Choroid plexus epithelial cell (primary cell): ENCODE measurements around the gene PTPRT.

Source experiments
- DNase-seq: peaks from one replicate; pipeline ENCODE4 v3.0.0-alpha.2; 2010; ENCODE audit warnings: low read depth
- H3K4me3 ChIP-seq: 2 replicates; pipeline ENCODE4 v1.5.1; 2011; ENCODE audit warnings: low read depth, mild to moderate bottlenecking, control low read depth, low read length, moderate library complexity
- CTCF ChIP-seq: conservative IDR thresholded peaks from 2 replicates; pipeline ENCODE4 v1.5.1; 2011; ENCODE audit warnings: low read depth, mild to moderate bottlenecking, control low read depth, inconsistent platforms, low read length, moderate library complexity

Gene PTPRT

GRCh38 chr20:42474646-42475045 lies 715.1 kb downstream of the PTPRT start:
- DNase-seq: no peak
- TF ChIP-seq CTCF: no peak
- no peak overlapping the region for H3K4me3 ChIP-seq

GRCh38 chr20:42472198-42472597 lies 717.5 kb downstream of the PTPRT start:
- DNase-seq: no peak
- no peak for TF ChIP-seq CTCF
- H3K4me3 ChIP-seq: no peak overlapping the region

- no peak for DNase-seq
- no peak for TF ChIP-seq CTCF
- H3K4me3 ChIP-seq: no peak overlapping the region
Measured at GRCh38 chr20:42461965-42462593, 727.6 kb downstream of the PTPRT start.

DNA sequence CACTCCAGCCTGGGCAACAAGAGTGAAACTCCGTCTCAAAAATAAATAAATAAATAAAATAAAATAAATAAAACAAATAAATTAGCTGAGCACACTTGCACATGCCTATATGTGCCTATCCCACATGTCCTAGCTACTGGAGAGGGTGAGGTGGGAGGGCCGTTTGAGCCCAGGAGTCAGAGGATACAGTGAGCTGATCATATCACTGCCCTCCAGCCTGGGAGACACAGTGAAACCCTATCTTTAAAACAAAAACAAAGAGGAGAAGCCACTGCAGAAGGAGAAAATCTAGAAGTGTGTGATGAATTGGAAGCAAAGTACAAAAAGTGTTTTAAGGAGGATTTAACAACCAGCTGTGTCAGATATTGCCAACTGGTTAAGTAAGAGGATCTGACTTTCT lies 728.4 kb downstream of the PTPRT start:
- TF ChIP-seq CTCF: no peak
- H3K4me3 ChIP-seq: no peak overlapping the region
- DNase-seq: no peak

DNA sequence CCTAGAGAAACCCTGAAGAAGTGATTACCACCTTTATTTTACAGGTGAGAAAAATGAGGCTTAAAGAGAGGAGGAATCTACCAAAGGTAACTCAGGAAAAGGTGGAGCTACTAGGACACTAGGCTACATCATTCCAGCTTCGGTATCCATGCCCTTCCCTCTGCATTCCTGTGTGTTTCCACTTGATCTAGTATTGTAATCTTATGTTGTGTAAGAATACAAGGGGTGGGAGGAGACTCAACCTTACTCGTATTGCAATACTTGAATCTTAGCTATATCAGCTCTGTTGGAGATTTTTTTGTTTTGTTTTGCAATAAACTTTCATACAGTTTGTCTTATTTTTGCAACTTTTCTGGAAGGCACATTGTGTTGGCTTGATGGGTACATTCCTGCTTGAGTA lies 742.4 kb downstream of the PTPRT start:
- TF ChIP-seq CTCF: no peak
- no peak overlapping the region for H3K4me3 ChIP-seq
- no peak for DNase-seq

- TF ChIP-seq CTCF: no peak
- DNase-seq: no peak
Measured at GRCh38 chr20:42444799-42445198, 744.9 kb downstream of the PTPRT start.

GRCh38 chr20:42443200-42443599 lies 746.5 kb downstream of the PTPRT start:
- no peak overlapping the region for H3K4me3 ChIP-seq
- no peak for DNase-seq
- TF ChIP-seq CTCF: no peak

More at GRCh38 chr20:42444799-42445198, 744.9 kb downstream of the PTPRT start:
- H3K4me3 ChIP-seq: no peak overlapping the region
